ENCODE results near the gene GPC5.

The GPC5 gene

DNA sequence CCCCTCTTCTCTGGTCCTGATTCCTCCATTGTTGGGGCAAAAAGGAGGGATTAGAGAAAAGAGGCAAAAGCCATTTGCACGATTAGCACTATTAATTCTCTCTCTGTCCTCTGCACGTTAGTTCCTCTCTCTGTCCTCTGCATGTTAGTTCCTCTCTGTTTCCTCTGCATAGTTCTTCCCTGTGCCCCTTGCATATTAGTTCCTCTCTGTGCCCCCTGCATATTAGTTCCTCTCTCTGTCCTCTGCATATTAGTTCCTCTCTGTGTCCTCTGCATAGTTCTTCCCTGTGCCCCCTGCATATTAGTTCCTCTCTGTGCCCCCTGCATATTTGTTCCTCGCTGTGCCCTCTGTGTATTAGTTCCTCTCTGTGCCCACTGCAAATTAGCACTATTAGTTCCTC, 981.0 kb downstream of the GPC5 start:
- DNase-seq (ENCODE audit: low spot score): no peak

- DNase-seq (ENCODE audit: low spot score): no peak
Measured at GRCh38 chr13:92384410-92384809, 986.0 kb downstream of the GPC5 start.

DNA sequence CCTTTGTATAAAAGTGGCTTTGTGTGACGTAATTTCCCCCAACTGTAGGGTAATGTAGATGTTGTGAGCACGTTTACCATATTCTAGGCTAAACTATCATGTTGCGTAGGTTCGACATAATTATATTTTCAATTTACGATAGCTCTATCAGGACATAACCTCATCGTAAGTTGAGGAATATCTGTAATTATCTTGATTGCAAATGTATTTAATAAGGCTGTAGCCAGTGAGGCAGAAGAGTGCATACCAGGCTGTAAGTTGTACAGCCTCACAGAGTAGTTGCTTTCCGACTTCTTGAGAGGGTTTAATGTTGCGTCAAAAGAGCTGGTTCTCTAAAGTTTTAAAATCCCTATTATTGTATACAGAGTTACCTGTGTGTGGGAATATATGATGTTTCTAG, 988.8 kb downstream of the GPC5 start:
- no peak for DNase-seq (ENCODE audit: low spot score)

DNA sequence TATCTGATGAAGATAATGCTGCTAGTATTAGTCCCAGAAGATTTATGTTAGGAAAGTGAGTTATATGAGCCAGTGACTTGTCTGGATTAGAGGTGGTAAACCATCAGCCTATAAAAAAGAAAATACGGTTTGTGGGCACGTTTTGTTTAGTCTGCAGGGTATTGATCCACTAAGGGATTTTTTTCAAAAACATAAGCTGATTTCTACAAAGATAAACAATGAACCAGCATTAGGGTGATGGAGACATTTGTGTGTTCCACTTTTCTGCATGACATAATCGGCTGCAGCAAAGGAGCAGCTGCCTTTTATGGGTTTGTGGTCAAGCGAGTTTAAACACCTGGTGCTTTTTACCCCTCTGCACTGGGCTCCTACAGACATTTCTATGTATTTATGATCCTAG, 991.8 kb downstream of the GPC5 start:
- no peak for DNase-seq (ENCODE audit: low spot score)

- no peak for DNase-seq (ENCODE audit: low spot score)
Measured at GRCh38 chr13:92403606-92404005, 1005.2 kb downstream of the GPC5 start.

- DNase-seq (ENCODE audit: low spot score): no peak
Measured at GRCh38 chr13:92407858-92408257, 1009.4 kb downstream of the GPC5 start.

GRCh38 chr13:92412481-92412880, 1014.1 kb downstream of the GPC5 start:
- DNase-seq (ENCODE audit: low spot score): no peak

GRCh38 chr13:92412996-92413395, 1014.6 kb downstream of the GPC5 start:
- no peak for DNase-seq (ENCODE audit: low spot score)

DNA sequence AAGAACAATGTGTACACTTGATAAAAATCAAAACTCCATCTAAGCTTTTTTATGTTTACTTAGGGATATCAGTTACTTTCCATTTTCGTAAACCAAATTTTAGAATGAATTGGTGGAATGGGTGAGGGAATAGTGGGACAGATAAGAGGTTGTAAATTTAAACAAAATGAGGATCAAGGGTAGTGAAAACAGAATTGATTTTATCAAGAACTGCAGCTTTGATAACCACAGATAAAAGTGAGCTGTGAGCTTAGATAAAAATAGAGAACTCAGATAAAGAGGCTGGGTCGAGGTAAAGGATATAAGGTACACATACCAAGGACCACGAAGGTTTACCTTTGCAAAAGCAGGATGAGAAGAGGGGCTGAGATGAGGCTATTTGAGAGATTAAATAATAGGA, 1015.0 kb downstream of the GPC5 start:
- DNase-seq (ENCODE audit: low spot score): no peak

DNA sequence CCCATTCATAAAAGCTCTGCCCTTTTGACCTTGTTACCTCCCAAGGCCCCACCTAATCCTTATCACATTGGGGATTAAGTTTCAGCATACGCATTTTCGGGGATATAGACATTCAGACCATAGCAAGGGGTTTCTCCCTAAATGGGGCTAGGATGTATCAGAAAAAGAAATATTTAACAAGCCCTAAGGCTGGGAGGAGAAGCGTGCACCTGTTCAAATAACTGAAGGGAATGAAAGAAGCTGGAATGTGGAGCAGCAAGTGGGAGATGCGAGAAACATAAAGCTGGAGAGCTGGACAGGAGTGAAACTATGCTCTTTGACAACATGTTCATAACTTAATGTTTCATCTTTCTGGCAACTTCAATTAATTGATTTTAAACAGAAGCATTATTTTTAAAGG, 1016.4 kb downstream of the GPC5 start:
- DNase-seq (ENCODE audit: low spot score): no peak

GRCh38 chr13:92415781-92416180, 1017.4 kb downstream of the GPC5 start:
- no peak for DNase-seq (ENCODE audit: low spot score)

DNA sequence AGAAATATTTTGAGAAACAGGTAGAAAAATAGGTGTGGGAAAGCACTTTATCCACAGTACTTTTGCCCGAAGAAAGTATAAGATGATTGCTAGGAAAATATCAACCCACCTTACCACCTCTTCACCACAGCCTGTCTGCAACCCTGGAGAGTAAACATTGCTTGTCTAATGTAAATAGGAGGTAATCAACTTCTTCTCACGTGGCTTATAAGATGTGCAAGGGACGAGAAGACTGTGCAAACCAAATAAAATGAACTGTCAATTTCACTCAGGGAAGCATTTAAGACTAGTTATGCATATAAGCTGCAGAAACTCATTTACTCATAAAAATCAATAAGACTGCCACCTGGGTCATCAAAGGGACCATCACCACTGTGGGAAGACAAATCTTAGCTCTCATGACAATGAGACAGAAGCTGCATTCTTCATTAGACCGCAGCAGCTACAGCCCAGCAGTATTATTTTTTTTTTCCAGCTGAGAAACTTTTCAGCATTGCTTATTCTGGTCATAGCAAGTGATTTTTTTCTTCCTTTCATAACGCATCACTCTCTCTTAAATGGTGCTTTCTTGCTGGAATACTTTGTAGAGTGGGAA, 1020.5 kb downstream of the GPC5 start:
- DNase-seq (ENCODE audit: low spot score): no peak

DNA sequence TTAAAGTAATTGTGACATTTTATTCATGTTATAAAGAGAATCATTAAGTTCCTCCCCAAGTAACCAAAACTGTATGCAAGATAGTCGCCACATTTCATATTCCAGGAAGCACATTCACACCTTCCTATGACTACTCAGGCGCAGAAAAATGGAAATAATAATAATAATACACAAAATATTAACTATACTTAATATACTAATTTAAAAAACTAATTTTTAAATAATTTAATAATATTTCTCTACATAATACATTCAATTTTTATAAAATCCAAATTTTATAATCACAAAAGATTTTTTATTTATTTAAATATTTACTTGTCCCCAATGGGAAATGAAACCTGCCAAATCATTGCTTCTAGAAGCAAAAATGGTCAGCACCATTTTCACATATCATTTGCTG, 1030.8 kb downstream of the GPC5 start:
- no peak for DNase-seq (ENCODE audit: low spot score)

DNA sequence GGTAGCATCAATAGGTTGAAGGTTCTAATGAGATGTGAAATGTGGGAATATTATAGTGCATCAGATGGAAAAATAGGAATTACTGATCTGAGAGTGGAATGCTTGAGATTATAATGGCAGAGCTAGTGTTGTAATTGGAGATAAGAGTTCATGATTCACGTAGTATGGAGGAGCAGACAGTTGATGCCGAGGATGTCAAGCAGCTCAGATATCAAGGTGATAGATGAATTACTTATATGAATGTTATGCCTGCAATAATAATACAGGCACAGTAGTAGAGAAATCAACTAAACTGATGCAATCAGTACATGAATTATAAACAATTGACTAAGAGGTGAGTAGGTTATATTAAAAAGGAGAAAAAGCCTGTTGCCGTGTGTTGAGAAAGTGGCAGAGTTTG, 1035.0 kb downstream of the GPC5 start:
- DNase-seq (ENCODE audit: low spot score): no peak

DNA sequence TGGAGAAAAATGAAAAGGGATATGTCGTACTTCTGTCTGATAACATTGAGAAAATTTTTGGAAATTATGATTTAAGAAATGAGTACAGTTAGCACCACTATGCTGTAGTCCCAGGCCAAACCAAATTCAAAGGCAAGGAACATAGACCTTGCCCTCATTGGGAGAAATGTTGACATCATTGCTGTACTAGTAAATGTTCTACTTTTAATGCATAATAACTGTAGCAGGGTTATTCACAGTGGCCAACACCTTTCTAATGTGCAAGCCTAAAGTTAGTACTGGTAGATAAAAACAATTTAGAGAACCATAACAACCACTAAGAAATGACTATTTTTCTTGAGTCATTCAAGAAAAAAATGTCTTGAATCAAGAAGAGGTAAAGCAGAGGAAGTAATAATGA, 1035.5 kb downstream of the GPC5 start:
- no peak for DNase-seq (ENCODE audit: low spot score)

- DNase-seq (ENCODE audit: low spot score): no peak
Measured at GRCh38 chr13:92436924-92437323, 1038.5 kb downstream of the GPC5 start.

DNA sequence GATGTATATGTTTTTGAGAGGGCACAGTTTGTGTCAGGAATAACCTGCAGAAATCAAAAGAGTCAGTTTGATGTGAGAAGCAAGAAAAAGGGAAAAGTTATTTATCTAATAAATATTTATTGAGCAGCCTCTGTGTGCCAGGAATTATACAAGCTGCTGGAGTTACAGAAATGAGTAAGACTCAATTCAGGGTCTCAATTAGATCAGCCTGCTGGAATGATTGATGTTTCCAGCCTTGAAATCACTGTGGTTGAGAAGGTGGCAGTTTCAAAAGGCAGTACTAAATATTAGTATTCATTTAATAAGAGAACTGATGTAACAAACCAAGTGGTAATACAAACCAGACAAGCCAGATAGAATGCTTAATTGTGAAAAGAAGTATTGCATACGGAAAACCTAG, 1045.8 kb downstream of the GPC5 start:
- no peak for DNase-seq (ENCODE audit: low spot score)

- DNase-seq (ENCODE audit: low spot score): no peak
Measured at GRCh38 chr13:92451060-92451459, 1052.6 kb downstream of the GPC5 start.

GRCh38 chr13:92452840-92453239, 1054.4 kb downstream of the GPC5 start:
- DNase-seq (ENCODE audit: low spot score): no peak

DNA sequence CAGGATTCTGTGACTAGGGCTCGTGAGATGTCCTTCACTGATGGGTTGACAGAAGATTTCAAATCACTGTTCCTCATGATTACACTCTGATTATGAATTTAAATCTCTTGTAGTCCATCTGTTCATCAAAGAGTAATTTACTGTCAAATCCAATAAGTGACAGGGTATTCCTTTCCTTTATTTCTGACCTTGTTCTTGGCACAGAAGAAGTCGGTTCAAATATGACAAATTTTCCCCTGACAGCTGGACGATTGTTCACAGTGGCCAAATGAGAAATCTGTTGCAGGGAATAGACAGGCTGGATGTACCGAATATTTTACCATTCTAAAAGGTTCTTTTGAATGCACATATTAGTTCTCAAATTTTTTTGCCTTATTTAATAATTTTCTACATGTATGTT, 1060.9 kb downstream of the GPC5 start:
- no peak for DNase-seq (ENCODE audit: low spot score)

DNA sequence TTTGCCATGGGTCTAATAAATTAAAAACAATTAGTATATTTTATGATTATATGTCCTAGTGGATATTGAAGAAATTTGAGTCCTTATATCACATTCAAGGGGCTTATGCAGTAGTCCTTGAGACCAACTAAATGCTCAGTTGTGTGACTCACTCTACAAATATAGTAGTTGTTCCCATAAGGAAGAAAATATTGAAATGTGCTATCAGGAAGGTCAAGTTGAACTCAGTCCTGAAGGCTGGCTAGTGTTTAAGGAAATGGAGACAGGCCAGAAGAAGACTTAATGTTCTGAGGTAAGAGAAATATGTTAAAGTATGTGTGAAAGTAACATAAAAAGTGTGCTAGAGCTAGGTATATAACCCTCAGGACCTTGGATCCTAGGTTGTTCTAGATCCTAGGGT, 1062.1 kb downstream of the GPC5 start:
- no peak for DNase-seq (ENCODE audit: low spot score)

GRCh38 chr13:92461402-92461801, 1063.0 kb downstream of the GPC5 start:
- no peak for DNase-seq (ENCODE audit: low spot score)

DNA sequence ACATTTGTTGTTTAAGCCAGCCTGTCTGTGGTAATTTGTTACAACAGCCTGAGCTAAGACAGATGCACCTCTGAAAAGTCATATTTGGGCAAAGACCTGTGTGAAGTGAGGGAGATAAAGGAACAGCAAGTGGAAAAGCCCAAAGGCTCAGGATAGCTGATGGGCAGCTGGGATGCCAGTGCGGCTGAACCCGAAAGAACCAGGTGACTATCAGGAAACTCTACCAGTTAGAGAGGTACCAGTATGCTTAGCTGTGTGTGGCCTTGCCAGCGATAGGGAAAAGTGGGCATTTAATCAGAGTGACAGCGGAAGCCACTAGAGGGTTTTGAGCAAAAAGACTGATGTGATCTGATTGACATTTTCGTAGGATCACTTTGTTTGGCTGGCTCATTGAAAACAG, 1063.4 kb downstream of the GPC5 start:
- no peak for DNase-seq (ENCODE audit: low spot score)

DNA sequence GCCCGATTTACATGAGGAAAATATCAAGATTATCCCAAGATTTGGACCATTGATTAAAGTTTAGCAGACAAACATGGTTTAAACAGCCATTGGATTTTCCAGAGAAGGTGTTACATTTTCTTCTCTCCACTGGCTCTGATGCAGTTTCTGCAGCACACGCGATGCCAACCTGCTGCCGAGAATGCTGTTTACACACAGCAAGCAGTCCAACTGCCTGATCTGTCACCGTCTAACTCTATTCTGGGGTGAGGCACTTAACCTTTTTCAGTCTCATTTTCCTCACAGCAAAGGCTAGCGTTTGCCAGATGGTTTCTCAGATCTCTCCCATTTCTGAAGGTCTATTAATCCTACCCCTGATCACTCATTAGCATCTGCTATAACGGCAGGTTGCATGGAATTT, 1064.7 kb downstream of the GPC5 start:
- DNase-seq (ENCODE audit: low spot score): no peak

Data from kidney capillary endothelial cell (primary cell).